K562 (cell line): ENCODE results near the gene PTPRM. TPM values are rescaled to one million over a fixed set of nuclear protein-coding genes. Genes with fewer than 3 reads are reported as not detected.

Experiments used
- ATAC-seq: fragments of 200-7000 bp; cut with Tn5 transposase; 3 replicates; pipeline ENCODE4 v1.9.1; 2020; ENCODE audit warnings: moderate library complexity
- BruUV-seq: library from RNA; stranded (reverse); fragments of 400-500 nt; replicated peaks from 2 replicates; lab custom pipeline; 2021; lab: Mats Ljungman, UMichigan
- CTCF ChIA-PET: fragments of 300-600 bp; formaldehyde crosslinking; extraction: SDS; loops from one replicate; lab custom pipeline; 2021; ENCODE audit warnings: low intra/inter-chr PET ratio; lab: Yijun Ruan, JAX
- POLR2A ChIA-PET: fragments of 300-600, 350-650 bp; sonication (Branson Sonifier 250); formaldehyde crosslinking; extraction: SDS; loops from one replicate; lab custom pipeline; 2021; ENCODE audit warnings: antibody characterized with exemption, inconsistent platforms; lab: Yijun Ruan, JAX
- DNase-seq, 4 experiments: peaks; one replicate each; pipeline versions ENCODE4 v3.0.0 to v3.0.0-alpha.2; 2011 to 2018; ENCODE audit warnings: low spot score in 3 of 4, mixed read lengths in 3 of 4; ENCODE audit errors: extremely low read depth in 1 of 4
- FAIRE-seq: peaks from 2 replicates; lab custom pipeline; 2011; peaks lifted over from hg19 to GRCh38; lab: Jason Lieb, UNC
- H2AFZ ChIP-seq: 2 replicates; pipeline ENCODE4 v1.6.0; 2011; ENCODE audit warnings: low read depth, low read length, control low read depth, inconsistent platforms
- H3K27ac ChIP-seq: fragments of 200-600 bp; 3 replicates; pipeline ENCODE4 v1.8.0; 2011; ENCODE audit warnings: low read depth, mild to moderate bottlenecking, control low read depth, inconsistent platforms, low read length, moderate library complexity, mixed read lengths; ENCODE audit errors: extremely low read depth
- H3K27me3 ChIP-seq, 2 experiments: fragments of 300-600 bp in 1 of 2; 2 replicates in 1 of 2; 3 replicates in 1 of 2; pipeline versions ENCODE4 v1.6.0 to v1.8.0; 2011; ENCODE audit warnings: inconsistent platforms in 2 of 2, low read length in 2 of 2, mild to moderate bottlenecking in 1 of 2, mixed read lengths in 1 of 2, moderate library complexity in 1 of 2; ENCODE audit not compliant: control insufficient read depth in 2 of 2, insufficient read depth in 2 of 2
- H3K36me3 ChIP-seq: fragments of 300-600 bp; 3 replicates; pipeline ENCODE4 v1.8.0; 2011; ENCODE audit warnings: mild to moderate bottlenecking, low read length, inconsistent platforms; ENCODE audit not compliant: control insufficient read depth, insufficient read depth
- H3K4me1 ChIP-seq, 2 experiments: fragments of 200-600 bp in 1 of 2; replicated peaks in 1 of 2; 2 replicates in 1 of 2; 3 replicates in 1 of 2; pipeline versions ENCODE4 v1.5.1 to v1.8.0; 2011; ENCODE audit warnings: inconsistent platforms in 2 of 2, low read length in 2 of 2, mild to moderate bottlenecking in 1 of 2, mixed read lengths in 1 of 2, moderate library complexity in 1 of 2; ENCODE audit not compliant: control insufficient read depth in 2 of 2, insufficient read depth in 2 of 2
- H3K4me2 ChIP-seq: 2 replicates; pipeline ENCODE4 v1.6.1; 2011; ENCODE audit warnings: low read length, control low read depth, inconsistent platforms, mixed read lengths; ENCODE audit not compliant: insufficient read depth
- H3K4me3 ChIP-seq: fragments of 200-600 bp; sonication (generic), shearing (Covaris generic); 2 replicates; pipeline ENCODE4 v1.5.1; 2016; ENCODE audit warnings: control low read depth, inconsistent platforms
- H3K79me2 ChIP-seq: fragments of 200-600 bp; 3 replicates; pipeline ENCODE4 v1.8.0; 2011; ENCODE audit warnings: low read length, inconsistent platforms; ENCODE audit not compliant: control insufficient read depth, insufficient read depth
- H3K9ac ChIP-seq, 2 experiments: 2 replicates each; pipeline versions ENCODE4 v1.6.0 to v1.6.1; 2011; ENCODE audit warnings: low read depth in 2 of 2, low read length in 2 of 2, control low read depth in 1 of 2, inconsistent platforms in 1 of 2, mild to moderate bottlenecking in 1 of 2, mixed read lengths in 1 of 2; ENCODE audit not compliant: insufficient read depth in 1 of 2
- H3K9me1 ChIP-seq: one replicate; pipeline ENCODE4 v1.6.0; 2011; ENCODE audit warnings: inconsistent platforms, mild to moderate bottlenecking, low read length, moderate library complexity; ENCODE audit not compliant: control insufficient read depth, insufficient read depth
- H3K9me3 ChIP-seq: replicated peaks from 2 replicates; pipeline ENCODE4 v1.5.1; 2011; ENCODE audit warnings: low read depth, low read length, inconsistent platforms; ENCODE audit not compliant: control insufficient read depth, insufficient read depth
- H4K20me1 ChIP-seq: replicated peaks from 2 replicates; pipeline ENCODE4 v1.6.1; 2011; ENCODE audit warnings: low read length, inconsistent platforms, mixed read lengths; ENCODE audit not compliant: control insufficient read depth, insufficient read depth
- CTBP1 ChIP-seq: fragments of 450-650 bp; IDR thresholded peaks from 2 replicates; pipeline ENCODE4 v1.6.1; 2016; ENCODE audit warnings: borderline replicate concordance
- HNRNPUL1 ChIP-seq: fragments of 200-400 bp; formaldehyde crosslinking; IDR thresholded peaks from 2 replicates; pipeline ENCODE4 v1.6.1; 2017; ENCODE audit warnings: low read length
- IRF9 ChIP-seq: fragments of 450-650 bp; IDR thresholded peaks from 2 replicates; pipeline ENCODE4 v1.6.1; 2016; ENCODE audit warnings: missing biosample characterization, missing genetic modification characterization
- JUNB ChIP-seq: fragments of 450-650 bp; formaldehyde crosslinking; conservative IDR thresholded peaks from 2 replicates; pipeline ENCODE4 v1.4.0; 2020; ENCODE audit warnings: mild to moderate bottlenecking
- RNF219 ChIP-seq: fragments of 250-450 bp; sonication (Bioruptor Pico); IDR thresholded peaks from 2 replicates; pipeline ENCODE4 v1.5.0; 2022; ENCODE audit warnings: mild to moderate bottlenecking
- SAFB ChIP-seq: fragments of 200-400 bp; formaldehyde crosslinking; IDR thresholded peaks from 2 replicates; pipeline ENCODE4 v1.6.1; 2017; ENCODE audit warnings: low read depth, low read length, borderline replicate concordance
- TCF7 ChIP-seq: sonication (generic); IDR thresholded peaks from 2 replicates; pipeline ENCODE4 v1.6.1; 2016; ENCODE audit warnings: antibody characterized with exemption, borderline replicate concordance
- TGIF2 ChIP-seq: sonication (generic); formaldehyde crosslinking; IDR thresholded peaks from 2 replicates; pipeline ENCODE4 v1.8.1; 2022; ENCODE audit warnings: mild to moderate bottlenecking, missing genetic modification reagents, moderate library complexity
- THRA ChIP-seq: fragments of 450-650 bp; IDR thresholded peaks from 2 replicates; pipeline ENCODE4 v1.6.1; 2017; ENCODE audit warnings: mild to moderate bottlenecking, moderate library complexity
- YBX1 ChIP-seq: fragments of 450-650 bp; IDR thresholded peaks from 2 replicates; pipeline ENCODE4 v1.7.1; 2016; ENCODE audit warnings: mild to moderate bottlenecking
- ZNF282 ChIP-seq: sonication (generic); formaldehyde crosslinking; IDR thresholded peaks from 2 replicates; pipeline ENCODE4 v1.8.1; 2023; ENCODE audit warnings: missing genetic modification reagents
- ZNF551 ChIP-seq: fragments of 250-450 bp; sonication (Bioruptor Pico); IDR thresholded peaks from 2 replicates; pipeline ENCODE4 v1.5.0; 2021; ENCODE audit warnings: mild to moderate bottlenecking, moderate library complexity
- WGBS: fragments of 100-300 bp; shearing (Covaris generic); methylation state at CpG from one replicate; pipeline ENCODE4 v1.1.6; 2016; ENCODE audit warnings: low coverage, mixed read lengths; ENCODE audit not compliant: insufficient coverage; ENCODE audit errors: missing lambda C conversion rate; 5-methylcytosine and 5-hydroxymethylcytosine counted together
- in situ Hi-C: fragments of 300-500 bp; cut with MboI; formaldehyde crosslinking; loops from 4 replicates; pipeline ENCODE4 v1.15.0; 2018; ENCODE audit warnings: inconsistent platforms, mixed read lengths
- intact Hi-C: fragments of 100-400 bp; cut with micrococcal nuclease; formaldehyde crosslinking; loops from 2 replicates; pipeline ENCODE4 v1.14.2; 2022
- polyA plus RNA-seq, 8 experiments: library from polyadenylated mRNA; depleted of rRNA in 4 of 8; stranded (reverse) in 5 of 8; unstranded in 3 of 8; fragments of >200 nt; fragmentation: Nextera tagmentation in 2 of 8; fragmentation: Illumina TruSeq in 1 of 8; extraction: Ambion mirVana in 2 of 8; extraction: Trizol in 1 of 8; gene quantifications; 2 replicates each; pipeline versions ENCODE4 v1.2.1 to v1.2.3, GENCODE V29; 2011 to 2014; ENCODE audit warnings: inconsistent platforms in 1 of 8, missing spikeins in 1 of 8
- total RNA-seq, 7 experiments: library from RNA; depleted of rRNA in 6 of 7; stranded (reverse); fragments of >200 nt in 6 of 7; fragmentation: Illumina TruSeq in 2 of 7; extraction: Trizol in 2 of 7; gene quantifications; 2 replicates each; pipeline versions ENCODE4 v1.2.1 to v1.2.3, GENCODE V29; 2011 to 2021; ENCODE audit warnings: low replicate concordance in 1 of 7

PTPRM gene
- total and polyA plus RNA-seq, 9 of the 15 experiments (the other 6 are each of a cell fraction or from before 2014, with no cell fraction given): 0.03 to 0.16 (median 0.08) TPM; not detected in 3

GRCh38 chr18:8416212-8417019 is 849.3 kb downstream of the PTPRM start:
- Histone ChIP-seq H2AFZ (no peak overlapping the region), H4K20me1 (no peaks in the 10 kb centered on the region), H3K9ac (no peak overlapping the region), H3K79me2 (no peaks in the 10 kb centered on the region), H3K27ac (no peak overlapping the region), H3K4me1 (no peaks in the 10 kb centered on the region), H3K4me2 (no peak overlapping the region), H3K9me1 (no peaks in the 10 kb centered on the region), H3K27me3 (peaks cover 3 to 27% of the 10 kb centered on the region in 2 experiments; a peak in 4 of 5 replicates), H3K9me3 (no peaks in the 10 kb centered on the region), H3K4me3 (no peak overlapping the region), H3K36me3 (no peaks in the 10 kb centered on the region)
- POLR2A ChIA-PET: no interaction called here
- FAIRE-seq (no peak), ATAC-seq (no peak), DNase-seq (no peak)
- CTCF ChIA-PET: no interaction called here
- intact Hi-C loops: no loop called here
- WGBS: 0% methylated on average over 14 of the region's 15 CpGs
- TF ChIP-seq TGIF2 (CRISPR knock-in tag) (no peak), ZNF282 (CRISPR knock-in tag) (no peak), TCF7 (no peak), ZNF551 (CRISPR knock-in tag) (no peak), SAFB (no peak)
- BruUV-seq: no TSS peak
- in situ Hi-C loops: no loop called here

- no peaks in the 10 kb centered on the region for H3K9me3 ChIP-seq
- no TSS peak for BruUV-seq
- WGBS: 7% methylated on average over 3 of the region's 3 CpGs
- no peak for TF ChIP-seq IRF9 (tag)
- TF ChIP-seq CTBP1: no peak
- no peak for TF ChIP-seq HNRNPUL1
- no peak for TF ChIP-seq THRA
- TF ChIP-seq YBX1: no peak
- TF ChIP-seq RNF219 (CRISPR knock-in tag): no peak
- TF ChIP-seq JUNB: no peak
Observed at GRCh38 chr18:8422391-8422790, 855.3 kb downstream of the PTPRM start.

More at GRCh38 chr18:8422391-8422790, 855.3 kb downstream of the PTPRM start:
- H3K9ac ChIP-seq: no peak overlapping the region
- H3K27me3 ChIP-seq: peaks cover 10 to 54% of the 10 kb centered on the region in 2 experiments
- no peak overlapping the region for H3K27ac ChIP-seq
- H3K4me3 ChIP-seq: no peak overlapping the region
- ATAC-seq (no peak), FAIRE-seq (no peak), DNase-seq (no peak)
- no peaks in the 10 kb centered on the region for H3K79me2 ChIP-seq
- no peak overlapping the region for H3K4me2 ChIP-seq
- H3K36me3 ChIP-seq: no peaks in the 10 kb centered on the region
- H4K20me1 ChIP-seq: no peaks in the 10 kb centered on the region
- intact Hi-C loops (no loop called here), in situ Hi-C loops (no loop called here)
- ChIA-PET CTCF (no interaction called here), POLR2A (no interaction called here)
- no peaks in the 10 kb centered on the region for H3K9me1 ChIP-seq
- H3K4me1 ChIP-seq: no peaks in the 10 kb centered on the region; a peak in 1 of 5 replicates
- H2AFZ ChIP-seq: no peak overlapping the region
